OCI-LY1 (cell line): Measurements from ENCODE around the gene KLHL15.

Source experiments
- H2AFZ ChIP-seq: fragments of 200-600 bp; sonication (generic), shearing (Covaris generic); 2 replicates; pipeline ENCODE4 v1.6.0; 2014; ENCODE audit warnings: antibody characterized with exemption, mild to moderate bottlenecking, low read length
- H3F3A ChIP-seq: fragments of 200-600 bp; sonication (generic), shearing (Covaris generic); 2 replicates; pipeline ENCODE4 v1.6.0; 2014; ENCODE audit warnings: mild to moderate bottlenecking, antibody characterized with exemption, low read length, moderate library complexity; ENCODE audit not compliant: insufficient read depth
- H3K27ac ChIP-seq: fragments of 200-600 bp; sonication (generic); 2 replicates; pipeline ENCODE4 v1.5.1; 2014; ENCODE audit warnings: low read length, mixed run types, mild to moderate bottlenecking, low read depth; ENCODE audit not compliant: poor library complexity, severe bottlenecking
- H3K27me3 ChIP-seq: fragments of 200-600 bp; sonication (generic); 2 replicates; pipeline ENCODE4 v1.6.0; 2014; ENCODE audit warnings: antibody characterized with exemption, mild to moderate bottlenecking, low read length, moderate library complexity; ENCODE audit not compliant: insufficient read depth
- H3K36me3 ChIP-seq: fragments of 200-600 bp; sonication (generic); 2 replicates; pipeline ENCODE4 v1.6.1; 2014; ENCODE audit warnings: mild to moderate bottlenecking, antibody characterized with exemption, low read length, moderate library complexity, mixed read lengths; ENCODE audit not compliant: insufficient read depth
- H3K4me1 ChIP-seq: fragments of 200-600 bp; sonication (generic); 2 replicates; pipeline ENCODE4 v1.5.1; 2014; ENCODE audit warnings: mild to moderate bottlenecking, low read length, moderate library complexity; ENCODE audit not compliant: insufficient read depth, severe bottlenecking
- H3K4me2 ChIP-seq: fragments of 200-600 bp; sonication (generic), shearing (Covaris generic); 2 replicates; pipeline ENCODE4 v1.6.1; 2014; ENCODE audit warnings: low read length
- H3K4me3 ChIP-seq: fragments of 200-600 bp; sonication (generic); 2 replicates; pipeline ENCODE4 v1.5.1; 2014; ENCODE audit warnings: low read length, low read depth, mild to moderate bottlenecking, mixed read lengths; ENCODE audit not compliant: poor library complexity, severe bottlenecking
- H3K79me2 ChIP-seq: fragments of 200-600 bp; shearing (Covaris generic); 2 replicates; pipeline ENCODE4 v1.6.1; 2016; ENCODE audit warnings: mixed run types, low read length, mixed read lengths; ENCODE audit not compliant: insufficient read depth
- H3K9ac ChIP-seq: fragments of 200-600 bp; sonication (generic), shearing (Covaris generic); 2 replicates; pipeline ENCODE4 v1.6.1; 2014; ENCODE audit warnings: mild to moderate bottlenecking, low read length, mixed read lengths
- H3K9me2 ChIP-seq: fragments of 200-600 bp; sonication (generic), shearing (Covaris generic); 2 replicates; pipeline ENCODE4 v1.6.1; 2014; ENCODE audit warnings: low read depth, mild to moderate bottlenecking, low read length, mixed read lengths
- H3K9me3 ChIP-seq: fragments of 200-600 bp; shearing (Covaris generic); 2 replicates; pipeline ENCODE4 v1.6.1; 2014; ENCODE audit warnings: low read length, mixed read lengths
- H4K20me1 ChIP-seq: fragments of 200-600 bp; sonication (generic), shearing (Covaris generic); 2 replicates; pipeline ENCODE4 v1.6.0; 2016; ENCODE audit warnings: mild to moderate bottlenecking, low read length; ENCODE audit not compliant: insufficient read depth
- EZH2 ChIP-seq: fragments of 200-600 bp; sonication (generic), shearing (Covaris generic); IDR thresholded peaks from 2 replicates; pipeline ENCODE4 v1.8.0; 2017; ENCODE audit warnings: borderline replicate concordance, mixed run types, mild to moderate bottlenecking, antibody characterized with exemption, low read length, moderate library complexity, mixed read lengths
- TF ChIP-seq, protein P1 (sequence below): fragments of 200-600 bp; sonication (generic), shearing (Covaris generic); IDR thresholded peaks from 2 replicates; pipeline ENCODE4 v1.5.1; 2017; ENCODE audit warnings: mild to moderate bottlenecking, antibody characterized with exemption, low read length, moderate library complexity, mixed read lengths

Gene KLHL15

DNA sequence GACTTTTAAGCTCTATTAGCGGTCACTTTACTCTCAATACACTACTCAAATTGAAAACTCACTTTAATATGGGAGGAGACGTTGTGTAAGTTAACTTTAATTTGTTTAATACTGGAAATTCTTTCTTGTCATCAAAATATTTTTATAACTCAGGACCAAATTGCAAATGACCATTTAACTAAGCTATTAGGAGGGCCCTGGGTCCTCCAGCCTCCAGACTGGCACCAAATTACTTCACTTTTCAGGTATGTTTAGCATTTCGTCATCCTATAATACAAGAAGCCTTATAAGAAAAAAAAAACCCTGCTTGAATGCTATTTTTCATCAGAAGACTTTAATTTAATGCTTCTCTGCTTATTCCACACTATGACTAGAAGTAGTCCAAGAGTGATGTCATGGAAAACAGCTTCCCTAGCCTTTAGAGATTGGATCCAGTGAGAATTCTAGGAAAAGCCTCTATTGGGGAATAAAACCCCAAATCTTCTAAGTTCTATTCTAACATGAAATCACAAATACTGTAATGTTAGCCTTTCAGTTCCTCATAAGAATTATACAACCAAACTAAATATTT, 6.6 kb downstream of the KLHL15 start:
- Histone ChIP-seq H3K9ac (no peak overlapping the region), H3K4me2 (peak overlapping the region; percentile 19; the same call in 1 of the 2 replicates), H3K79me2 (peaks cover 63% of the 10 kb centered on the region), H3K36me3 (peaks cover 14% of the 10 kb centered on the region), H3F3A (no peaks in the 10 kb centered on the region), H3K4me3 (no peak overlapping the region), H2AFZ (no peak overlapping the region), H3K27me3 (no peaks in the 10 kb centered on the region), H3K27ac (no peak overlapping the region), H3K9me2 (no peaks in the 10 kb centered on the region), H3K4me1 (peaks cover 34% of the 10 kb centered on the region), H4K20me1 (no peaks in the 10 kb centered on the region), H3K9me3 (no peaks in the 10 kb centered on the region)
- TF ChIP-seq, protein P1, sequence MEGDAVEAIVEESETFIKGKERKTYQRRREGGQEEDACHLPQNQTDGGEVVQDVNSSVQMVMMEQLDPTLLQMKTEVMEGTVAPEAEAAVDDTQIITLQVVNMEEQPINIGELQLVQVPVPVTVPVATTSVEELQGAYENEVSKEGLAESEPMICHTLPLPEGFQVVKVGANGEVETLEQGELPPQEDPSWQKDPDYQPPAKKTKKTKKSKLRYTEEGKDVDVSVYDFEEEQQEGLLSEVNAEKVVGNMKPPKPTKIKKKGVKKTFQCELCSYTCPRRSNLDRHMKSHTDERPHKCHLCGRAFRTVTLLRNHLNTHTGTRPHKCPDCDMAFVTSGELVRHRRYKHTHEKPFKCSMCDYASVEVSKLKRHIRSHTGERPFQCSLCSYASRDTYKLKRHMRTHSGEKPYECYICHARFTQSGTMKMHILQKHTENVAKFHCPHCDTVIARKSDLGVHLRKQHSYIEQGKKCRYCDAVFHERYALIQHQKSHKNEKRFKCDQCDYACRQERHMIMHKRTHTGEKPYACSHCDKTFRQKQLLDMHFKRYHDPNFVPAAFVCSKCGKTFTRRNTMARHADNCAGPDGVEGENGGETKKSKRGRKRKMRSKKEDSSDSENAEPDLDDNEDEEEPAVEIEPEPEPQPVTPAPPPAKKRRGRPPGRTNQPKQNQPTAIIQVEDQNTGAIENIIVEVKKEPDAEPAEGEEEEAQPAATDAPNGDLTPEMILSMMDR = no peak

DNA sequence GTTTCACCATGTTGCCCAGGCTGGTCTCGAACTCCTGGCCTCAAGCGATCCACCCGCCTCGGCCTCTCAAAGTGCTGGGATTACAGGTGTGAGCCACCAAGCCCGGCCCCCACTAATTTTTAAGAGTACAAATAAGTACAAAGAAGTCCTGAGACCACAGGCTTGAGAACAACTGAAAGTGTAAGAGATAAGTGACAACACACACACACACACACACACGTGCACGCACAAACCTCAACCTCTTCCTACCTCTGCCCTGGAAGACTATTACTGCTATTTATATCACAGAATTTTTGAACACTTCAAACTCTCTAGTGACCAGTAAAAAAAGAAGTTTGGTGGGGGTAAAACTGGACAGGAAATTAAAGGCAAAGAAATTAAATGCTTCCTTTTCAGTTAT, 7.5 kb downstream of the KLHL15 start:
- Histone ChIP-seq H3K36me3 (peaks cover 14% of the 10 kb centered on the region), H3K4me2 (no peak overlapping the region), H3K4me3 (no peak overlapping the region), H3K9me2 (no peaks in the 10 kb centered on the region), H3K4me1 (peaks cover 43% of the 10 kb centered on the region), H3K9ac (no peak overlapping the region), H4K20me1 (no peaks in the 10 kb centered on the region), H3K27ac (no peak overlapping the region), H3K79me2 (peaks cover 69% of the 10 kb centered on the region), H3K27me3 (no peaks in the 10 kb centered on the region), H2AFZ (no peak overlapping the region), H3K9me3 (no peaks in the 10 kb centered on the region), H3F3A (no peaks in the 10 kb centered on the region)
- TF ChIP-seq EZH2 = no peak
- TF ChIP-seq, protein P1 = no peak

- Histone ChIP-seq H3K9me3 (no peaks in the 10 kb centered on the region), H4K20me1 (no peaks in the 10 kb centered on the region), H3K4me1 (peaks cover 46% of the 10 kb centered on the region), H3K4me2 (no peak overlapping the region), H3K79me2 (peaks cover 68% of the 10 kb centered on the region), H3K27me3 (no peaks in the 10 kb centered on the region), H2AFZ (no peak overlapping the region), H3F3A (no peaks in the 10 kb centered on the region), H3K36me3 (peaks cover 14% of the 10 kb centered on the region), H3K9me2 (no peaks in the 10 kb centered on the region), H3K4me3 (no peak overlapping the region), H3K9ac (no peak overlapping the region), H3K27ac (no peak overlapping the region)
- TF ChIP-seq, protein P1 = no peak
- no peak for TF ChIP-seq EZH2
Observed at GRCh38 chrX:24018809-24019208, 8.2 kb downstream of the KLHL15 start.
